Hepatocyte (in vitro differentiated cells): ENCODE measurements around the gene VPS25. TPM values are rescaled to one million over a fixed set of nuclear protein-coding genes. Genes with fewer than 3 reads are reported as not detected.
A peak's percentile ranks its signal among the peaks of the same experiment; 100 is the strongest.

Experiments used
- DNase-seq: peaks from one replicate; pipeline ENCODE4 v3.0.0-alpha.2; 2016; ENCODE audit warnings: low spot score
- H2AFZ ChIP-seq: fragments of 200-600 bp; sonication (generic); 2 replicates; pipeline ENCODE4 v1.6.0; 2016; ENCODE audit warnings: antibody characterized with exemption, mild to moderate bottlenecking
- H3K27ac ChIP-seq: fragments of 200-600 bp; sonication (generic); 2 replicates; pipeline ENCODE4 v1.5.1; 2016; ENCODE audit warnings: mild to moderate bottlenecking
- H3K27me3 ChIP-seq: fragments of 200-600 bp; sonication (generic); 2 replicates; pipeline ENCODE4 v1.6.1; 2016
- H3K36me3 ChIP-seq: fragments of 200-600 bp; sonication (generic); replicated peaks from 2 replicates; pipeline ENCODE4 v1.5.1; 2016; ENCODE audit warnings: low read depth; ENCODE audit not compliant: insufficient read depth
- H3K4me1 ChIP-seq: fragments of 200-600 bp; sonication (generic); 2 replicates; pipeline ENCODE4 v1.5.1; 2016; ENCODE audit warnings: mild to moderate bottlenecking, moderate library complexity; ENCODE audit not compliant: insufficient read depth
- H3K4me2 ChIP-seq: fragments of 200-600 bp; sonication (generic); 2 replicates; pipeline ENCODE4 v1.6.0; 2016
- H3K4me3 ChIP-seq: fragments of 200-600 bp; sonication (generic); 2 replicates; pipeline ENCODE4 v1.5.1; 2016; ENCODE audit warnings: mild to moderate bottlenecking
- H3K79me2 ChIP-seq: fragments of 200-600 bp; sonication (generic); 2 replicates; pipeline ENCODE4 v1.6.0; 2017; ENCODE audit warnings: mild to moderate bottlenecking
- H3K9me2 ChIP-seq: fragments of 200-600 bp; sonication (generic); replicated peaks from 2 replicates; pipeline ENCODE4 v1.6.0; 2017; ENCODE audit warnings: mild to moderate bottlenecking; ENCODE audit not compliant: insufficient read depth
- H3K9me3 ChIP-seq: fragments of 200-600 bp; sonication (generic); 2 replicates; pipeline ENCODE4 v1.5.1; 2016; ENCODE audit warnings: low read depth, mild to moderate bottlenecking
- H4K20me1 ChIP-seq: fragments of 200-600 bp; sonication (generic); 2 replicates; pipeline ENCODE4 v1.6.0; 2016; ENCODE audit warnings: mild to moderate bottlenecking; ENCODE audit not compliant: insufficient read depth, poor library complexity, severe bottlenecking
- EZH2 ChIP-seq: fragments of 200-600 bp; sonication (generic); IDR thresholded peaks from 2 replicates; pipeline ENCODE4 v1.6.1; 2016; ENCODE audit warnings: antibody characterized with exemption, mild to moderate bottlenecking, borderline replicate concordance
- EZH2phosphoT487 ChIP-seq: fragments of 200-600 bp; sonication (generic); IDR thresholded peaks from one replicate; pipeline ENCODE4 v1.6.1; 2018; ENCODE audit warnings: antibody characterized with exemption, mild to moderate bottlenecking, low read depth, moderate library complexity; ENCODE audit not compliant: unreplicated experiment, severe bottlenecking
- WGBS: methylation state at CpG from one replicate; pipeline ENCODE4 v1.1.6; 2016; ENCODE audit warnings: low lambda C conversion rate; ENCODE audit errors: missing lambda C conversion rate; 5-methylcytosine and 5-hydroxymethylcytosine counted together
- polyA plus RNA-seq: library from polyadenylated mRNA; unstranded; fragments of >200 nt; fragmentation: Nextera tagmentation; extraction: Ambion mirVana; gene quantifications from 2 replicates; pipeline ENCODE4 v1.2.1, GENCODE V29; 2016
- total RNA-seq: library from RNA; depleted of rRNA; stranded (reverse); fragments of >200 nt; gene quantifications from 2 replicates; pipeline ENCODE4 v1.2.3, GENCODE V29; 2014
- TF ChIP-seq, protein P1 (sequence below): fragments of 200-600 bp; sonication (generic); IDR thresholded peaks from 2 replicates; pipeline ENCODE4 v1.5.1; 2016; ENCODE audit warnings: antibody characterized with exemption, mild to moderate bottlenecking; ENCODE audit not compliant: poor library complexity

Gene VPS25
- 89.9 and 107 TPM in 2 replicates for total RNA-seq
- 121 and 125 TPM in 2 replicates for polyA plus RNA-seq

DNA sequence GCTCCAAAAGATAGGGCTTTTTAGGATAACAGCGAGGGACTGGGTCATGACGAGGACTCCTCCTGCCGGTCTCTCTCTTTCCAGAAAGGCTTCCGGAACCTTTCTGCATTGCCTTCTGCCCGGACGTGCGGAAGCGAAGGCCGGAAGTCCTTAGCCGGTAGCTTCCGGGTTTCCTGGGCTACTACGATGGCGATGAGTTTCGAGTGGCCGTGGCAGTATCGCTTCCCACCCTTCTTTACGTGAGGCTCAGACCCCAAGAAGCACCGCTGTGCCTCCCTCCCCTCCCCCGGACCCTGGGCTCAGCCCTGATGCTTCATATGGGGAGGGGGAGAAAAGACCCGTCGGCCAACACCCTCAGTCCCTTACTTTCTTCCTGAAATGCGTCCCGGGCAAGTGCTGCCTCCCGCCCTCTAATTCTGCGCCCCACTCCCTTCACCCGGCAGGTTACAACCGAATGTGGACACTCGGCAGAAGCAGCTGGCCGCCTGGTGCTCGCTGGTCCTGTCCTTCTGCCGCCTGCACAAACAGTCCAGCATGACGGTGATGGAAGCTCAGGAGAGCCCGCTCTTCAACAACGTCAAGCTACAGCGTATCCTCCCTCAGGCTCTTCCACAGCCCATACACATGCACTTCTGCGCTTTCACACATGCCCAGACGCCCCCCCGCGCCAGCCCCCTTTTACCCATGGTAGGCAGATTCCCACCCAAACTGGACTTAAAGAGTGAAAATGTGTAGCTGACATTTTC, at the start of gene VPS25:
VPS25 (plus strand) TSS at position 160 of the 746 bp plus-strand sequence; CDS start at position 187, 27 bp downstream.
- DNase-seq: peak; percentile 89
- TF ChIP-seq EZH2phosphoT487 (no peak), EZH2 (no peak)
- TF ChIP-seq, protein P1, sequence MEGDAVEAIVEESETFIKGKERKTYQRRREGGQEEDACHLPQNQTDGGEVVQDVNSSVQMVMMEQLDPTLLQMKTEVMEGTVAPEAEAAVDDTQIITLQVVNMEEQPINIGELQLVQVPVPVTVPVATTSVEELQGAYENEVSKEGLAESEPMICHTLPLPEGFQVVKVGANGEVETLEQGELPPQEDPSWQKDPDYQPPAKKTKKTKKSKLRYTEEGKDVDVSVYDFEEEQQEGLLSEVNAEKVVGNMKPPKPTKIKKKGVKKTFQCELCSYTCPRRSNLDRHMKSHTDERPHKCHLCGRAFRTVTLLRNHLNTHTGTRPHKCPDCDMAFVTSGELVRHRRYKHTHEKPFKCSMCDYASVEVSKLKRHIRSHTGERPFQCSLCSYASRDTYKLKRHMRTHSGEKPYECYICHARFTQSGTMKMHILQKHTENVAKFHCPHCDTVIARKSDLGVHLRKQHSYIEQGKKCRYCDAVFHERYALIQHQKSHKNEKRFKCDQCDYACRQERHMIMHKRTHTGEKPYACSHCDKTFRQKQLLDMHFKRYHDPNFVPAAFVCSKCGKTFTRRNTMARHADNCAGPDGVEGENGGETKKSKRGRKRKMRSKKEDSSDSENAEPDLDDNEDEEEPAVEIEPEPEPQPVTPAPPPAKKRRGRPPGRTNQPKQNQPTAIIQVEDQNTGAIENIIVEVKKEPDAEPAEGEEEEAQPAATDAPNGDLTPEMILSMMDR: no peak
- H3K36me3 ChIP-seq: no peaks in the 10 kb centered on the region
- peaks cover 7% of the 10 kb centered on the region for H3K79me2 ChIP-seq
- H3K9me2 ChIP-seq: no peaks in the 10 kb centered on the region
- H3K4me2 ChIP-seq: peak within 1 kb of the TSS; percentile 72
- H4K20me1 ChIP-seq: no peaks in the 10 kb centered on the region
- no peaks in the 10 kb centered on the region for H3K9me3 ChIP-seq
- WGBS: 2% methylated on average over 39 of the region's 39 CpGs
- no peaks in the 10 kb centered on the region for H3K27me3 ChIP-seq
- H3K4me3 ChIP-seq: peak within 1 kb of the TSS; percentile 93
- H3K27ac ChIP-seq: peak within 1 kb of the TSS; percentile 90
- peak within 1 kb of the TSS; percentile 78 for H2AFZ ChIP-seq
- H3K4me1 ChIP-seq: no peaks in the 10 kb centered on the region

DNA sequence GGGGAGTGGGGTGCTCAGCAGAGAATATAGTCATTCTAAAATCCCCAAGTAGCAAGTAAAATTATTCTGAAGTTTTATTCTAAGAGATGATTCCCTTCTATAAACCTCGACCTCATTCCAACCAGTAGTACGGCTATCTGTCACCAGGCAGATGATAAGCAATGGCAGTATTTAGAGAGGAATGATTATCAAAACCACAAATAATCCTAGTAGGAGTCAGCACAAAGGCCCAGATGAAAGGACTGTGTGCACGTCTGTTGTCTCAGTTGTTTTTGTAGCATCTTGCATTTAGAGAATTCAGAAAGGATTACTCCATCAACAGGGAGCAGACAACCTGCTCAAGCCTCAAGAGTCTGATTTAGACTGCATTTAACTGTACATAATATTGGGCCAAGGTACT, 49.6 kb upstream of the VPS25 start:
- H2AFZ ChIP-seq: no peak overlapping the region
- no peak for DNase-seq
- WGBS: 77% methylated on average over 3 of the region's 3 CpGs
- no peak overlapping the region for H3K4me3 ChIP-seq
- no peaks in the 10 kb centered on the region for H3K4me1 ChIP-seq
- H3K9me2 ChIP-seq: no peaks in the 10 kb centered on the region
- H3K27ac ChIP-seq: no peak overlapping the region
- no peaks in the 10 kb centered on the region for H4K20me1 ChIP-seq
- H3K9me3 ChIP-seq: no peaks in the 10 kb centered on the region
- no peaks in the 10 kb centered on the region for H3K79me2 ChIP-seq
- H3K27me3 ChIP-seq: no peaks in the 10 kb centered on the region
- no peak overlapping the region for H3K4me2 ChIP-seq
- H3K36me3 ChIP-seq: no peaks in the 10 kb centered on the region
- TF ChIP-seq EZH2phosphoT487 (no peak), EZH2 (no peak)
- TF ChIP-seq, protein P1: no peak

DNA sequence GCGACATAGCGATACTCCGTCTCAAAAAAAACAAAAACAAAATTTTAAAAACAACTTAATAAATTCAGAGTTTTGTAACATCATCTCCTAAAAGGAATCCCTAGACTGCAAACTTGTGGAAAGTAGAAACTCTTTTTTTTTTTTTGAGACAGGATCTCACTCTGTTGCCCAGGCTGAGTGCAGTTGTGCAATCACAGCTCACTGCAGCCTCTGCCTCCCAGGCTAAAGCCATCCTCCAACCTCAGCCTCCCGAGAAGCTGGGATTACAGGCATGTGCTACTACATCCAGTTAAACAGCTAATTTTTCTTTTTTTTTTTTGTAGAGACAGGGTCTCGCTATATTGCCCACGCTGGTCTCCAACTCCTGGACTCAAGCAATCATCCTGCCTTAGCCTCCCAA, 48.1 kb upstream of the VPS25 start:
- H3K4me2 ChIP-seq: no peak overlapping the region
- H3K9me3 ChIP-seq: no peaks in the 10 kb centered on the region
- H3K36me3 ChIP-seq: no peaks in the 10 kb centered on the region
- WGBS: 99% methylated on average over 6 of the region's 6 CpGs
- H3K4me1 ChIP-seq: no peaks in the 10 kb centered on the region
- no peak overlapping the region for H3K27ac ChIP-seq
- H3K9me2 ChIP-seq: no peaks in the 10 kb centered on the region
- H3K4me3 ChIP-seq: no peak overlapping the region
- no peaks in the 10 kb centered on the region for H4K20me1 ChIP-seq
- TF ChIP-seq EZH2 (no peak), EZH2phosphoT487 (no peak)
- TF ChIP-seq, protein P1: no peak
- no peaks in the 10 kb centered on the region for H3K79me2 ChIP-seq
- H2AFZ ChIP-seq: no peak overlapping the region
- no peaks in the 10 kb centered on the region for H3K27me3 ChIP-seq
- DNase-seq: no peak
